Colonic mucosa (tissue), 4 donors: ENCODE measurements around the gene AHSP. TPM values are rescaled to one million over a fixed set of nuclear protein-coding genes. Genes with fewer than 3 reads are reported as not detected.

Source experiments
- DNase-seq: peaks from one replicate; pipeline ENCODE4 v3.0.0-alpha.2; 2020
- H3K27ac ChIP-seq: fragments of 200-600 bp; one replicate; pipeline ENCODE4 v1.8.0; 2021
- H3K27me3 ChIP-seq: fragments of 200-600 bp; one replicate; pipeline ENCODE4 v1.8.0; 2021
- H3K36me3 ChIP-seq: fragments of 200-600 bp; one replicate; pipeline ENCODE4 v1.8.0; 2021
- H3K4me1 ChIP-seq: fragments of 200-600 bp; one replicate; pipeline ENCODE4 v1.8.0; 2021; ENCODE audit warnings: mild to moderate bottlenecking
- H3K4me3 ChIP-seq: fragments of 200-600 bp; one replicate; pipeline ENCODE4 v1.8.0; 2021
- H3K9ac ChIP-seq, 2 donors: one replicate each; pipeline ENCODE4 v1.7.0; 2013; ENCODE audit warnings: control low read depth in 2 of 2, low read depth in 2 of 2, low read length in 2 of 2
- H3K9me3 ChIP-seq: fragments of 200-600 bp; one replicate; pipeline ENCODE4 v1.8.0; 2021
- CTCF ChIP-seq: fragments of 200-600 bp; IDR thresholded peaks from one replicate; pipeline ENCODE4 v1.8.0; 2022; ENCODE audit warnings: antibody characterized with exemption, mild to moderate bottlenecking
- intact Hi-C: fragments of 100-400 bp; cut with DNase I; formaldehyde crosslinking; loops from one replicate; pipeline ENCODE4 v1.14.1; 2022
- total RNA-seq, 2 donors: library from RNA; stranded (reverse); fragmentation: NEBNext Ultra II Directional in 1 of 2; extraction: Animal tissue kit (Norgen Biotek cat#: 25700) in 1 of 2; gene quantifications; one replicate each; pipeline ENCODE4 v1.2.1, GENCODE V29; 2021
- donor health status: healthy.
- donor health status: DM: no; HTN: no; CAD: no.
- donor health status: DM: no; HTN: no; CAD: no.

AHSP gene
- total RNA-seq, 2 donors from 2014 or later: not detected

- H3K4me1 ChIP-seq: no peaks in the 10 kb centered on the region
- H3K36me3 ChIP-seq: no peaks in the 10 kb centered on the region
- H3K4me3 ChIP-seq: no peak overlapping the region
- H3K9me3 ChIP-seq: no peaks in the 10 kb centered on the region
- TF ChIP-seq CTCF: no peak
- H3K9ac ChIP-seq: no peak overlapping the region
- intact Hi-C loops: no loop called here
- no peak for DNase-seq
- H3K27me3 ChIP-seq: peaks cover 11% of the 10 kb centered on the region
- H3K27ac ChIP-seq: no peak overlapping the region
Measured at GRCh38 chr16:31529937-31530312, 2.2 kb downstream of the AHSP start.

- no peak for DNase-seq
- Histone ChIP-seq H3K27ac (no peak overlapping the region), H3K4me3 (no peak overlapping the region), H3K36me3 (no peaks in the 10 kb centered on the region), H3K27me3 (peaks cover 11% of the 10 kb centered on the region), H3K4me1 (no peaks in the 10 kb centered on the region), H3K9me3 (no peaks in the 10 kb centered on the region), H3K9ac (no peak overlapping the region)
- intact Hi-C loops: no loop called here
- TF ChIP-seq CTCF: no peak
Measured at GRCh38 chr16:31530405-31530804, 2.7 kb downstream of the AHSP start.

- Histone ChIP-seq H3K27me3 (peaks cover 11% of the 10 kb centered on the region), H3K27ac (no peak overlapping the region), H3K36me3 (no peaks in the 10 kb centered on the region), H3K4me3 (no peak overlapping the region), H3K9ac (no peak overlapping the region), H3K9me3 (no peaks in the 10 kb centered on the region), H3K4me1 (no peaks in the 10 kb centered on the region)
- intact Hi-C loops: no loop called here
- DNase-seq: no peak
- TF ChIP-seq CTCF: no peak
Measured at GRCh38 chr16:31531096-31531495, 3.4 kb downstream of the AHSP start.

- Histone ChIP-seq H3K36me3 (no peaks in the 10 kb centered on the region), H3K27me3 (peaks cover 11% of the 10 kb centered on the region), H3K27ac (no peak overlapping the region), H3K4me1 (no peaks in the 10 kb centered on the region), H3K9me3 (no peaks in the 10 kb centered on the region), H3K4me3 (no peak overlapping the region), H3K9ac (no peak overlapping the region)
- DNase-seq: no peak
- intact Hi-C loops: no loop called here
- no peak for TF ChIP-seq CTCF
Measured at GRCh38 chr16:31532120-31532519, 4.4 kb downstream of the AHSP start.

GRCh38 chr16:31532896-31533295 is 5.2 kb downstream of the AHSP start:
- no peak overlapping the region for H3K9ac ChIP-seq
- intact Hi-C loops: no loop called here
- DNase-seq: no peak
- H3K27me3 ChIP-seq: peaks cover 18% of the 10 kb centered on the region
- no peak for TF ChIP-seq CTCF
- no peaks in the 10 kb centered on the region for H3K9me3 ChIP-seq
- H3K27ac ChIP-seq: no peak overlapping the region
- H3K36me3 ChIP-seq: no peaks in the 10 kb centered on the region
- H3K4me3 ChIP-seq: no peak overlapping the region
- H3K4me1 ChIP-seq: no peaks in the 10 kb centered on the region

GRCh38 chr16:31535737-31536136 is 8.0 kb downstream of the AHSP start:
- Histone ChIP-seq H3K9me3 (no peaks in the 10 kb centered on the region), H3K4me1 (no peaks in the 10 kb centered on the region), H3K27me3 (peaks cover 7% of the 10 kb centered on the region), H3K4me3 (no peak overlapping the region), H3K27ac (no peak overlapping the region), H3K9ac (no peak overlapping the region), H3K36me3 (no peaks in the 10 kb centered on the region)
- TF ChIP-seq CTCF: no peak
- DNase-seq: no peak
- intact Hi-C loops: no loop called here
